Neural crest cell (in vitro differentiated cells): ENCODE results near the gene METTL8. TPM values are rescaled to one million over a fixed set of nuclear protein-coding genes. Genes with fewer than 3 reads are reported as not detected.

Source experiments
- DNase-seq: peaks from one replicate; pipeline ENCODE4 v3.0.0; 2021; ENCODE audit warnings: low read depth, mixed read lengths, low spot score
- H3K27ac Mint-ChIP-seq: one replicate; pipeline ENCODE4 v1.8.0; 2021; ENCODE audit warnings: mild to moderate bottlenecking, mixed read lengths; ENCODE audit not compliant: unreplicated experiment
- H3K27me3 Mint-ChIP-seq: 2 replicates; pipeline ENCODE4 v1.8.0; 2021; ENCODE audit warnings: low read depth, mild to moderate bottlenecking, mixed read lengths
- H3K36me3 Mint-ChIP-seq: 2 replicates; pipeline ENCODE4 v1.8.0; 2021; ENCODE audit warnings: low read depth, mild to moderate bottlenecking, mixed read lengths
- H3K4me1 Mint-ChIP-seq: 2 replicates; pipeline ENCODE4 v1.8.0; 2021; ENCODE audit warnings: mixed read lengths
- H3K4me3 Mint-ChIP-seq: one replicate; pipeline ENCODE4 v1.8.0; 2021; ENCODE audit warnings: mild to moderate bottlenecking, mixed read lengths
- H3K9me3 Mint-ChIP-seq: 2 replicates; pipeline ENCODE4 v1.8.0; 2021; ENCODE audit warnings: mixed read lengths
- CTCF ChIP-seq: fragments of 200-600 bp; sonication (generic); conservative IDR thresholded peaks from 2 replicates; pipeline ENCODE4 v1.5.0; 2021; ENCODE audit warnings: antibody characterized with exemption, mild to moderate bottlenecking
- total RNA-seq: library from RNA; stranded (reverse); gene quantifications from 2 replicates; pipeline ENCODE4 v1.2.1, GENCODE V29; 2021

Gene METTL8
- total RNA-seq, 1 donor from 2014 or later, result 21.6 TPM

GRCh38 chr2:171327043-171327496 is 106.7 kb downstream of the METTL8 start:
- DNase-seq, result no peak
- Mint-ChIP-seq H3K4me3 (no peak overlapping the region), H3K27ac (no peak overlapping the region), H3K4me1 (peaks cover 11% of the 10 kb centered on the region), H3K27me3 (no peaks in the 10 kb centered on the region), H3K9me3 (no peaks in the 10 kb centered on the region), H3K36me3 (no peaks in the 10 kb centered on the region)
- TF ChIP-seq CTCF, result no peak

DNA sequence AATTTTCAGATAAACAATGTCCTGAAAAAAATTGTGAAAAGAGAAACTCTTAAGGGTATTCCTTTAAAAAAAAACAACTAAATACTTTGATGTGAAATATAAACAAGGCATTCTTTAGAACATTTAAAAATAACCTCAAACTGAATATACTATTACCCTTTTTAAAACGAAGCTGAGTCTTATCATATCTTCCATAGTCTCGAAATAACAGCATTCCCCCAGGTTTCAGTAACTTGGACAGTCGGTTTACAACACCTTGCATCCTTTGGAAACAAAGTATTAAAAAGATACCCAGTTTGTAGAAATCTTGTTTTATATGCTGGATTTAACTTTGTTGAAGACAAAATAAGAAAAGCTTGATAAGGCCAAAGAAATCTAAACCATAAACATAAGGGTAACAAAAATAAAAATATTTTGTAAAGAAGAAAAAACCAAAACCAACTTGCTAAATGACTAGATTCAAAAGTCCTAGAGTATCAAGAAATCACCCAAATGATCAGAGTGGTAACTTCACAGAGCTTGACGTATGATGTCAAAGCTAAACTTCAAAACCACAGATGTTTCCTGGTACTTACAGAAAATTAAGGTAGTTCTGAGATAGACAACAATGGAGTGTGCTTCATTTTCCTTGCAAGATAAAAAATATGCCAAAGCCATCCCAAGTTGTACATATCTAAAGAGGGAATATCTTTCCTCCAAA is 107.8 kb downstream of the METTL8 start:
- Mint-ChIP-seq H3K27ac (no peak overlapping the region), H3K36me3 (no peaks in the 10 kb centered on the region), H3K4me3 (no peak overlapping the region), H3K9me3 (no peaks in the 10 kb centered on the region), H3K27me3 (no peaks in the 10 kb centered on the region), H3K4me1 (peaks cover 11% of the 10 kb centered on the region)
- DNase-seq, result no peak
- no peak for TF ChIP-seq CTCF

- H3K27ac Mint-ChIP-seq, result no peak overlapping the region
- no peaks in the 10 kb centered on the region for H3K36me3 Mint-ChIP-seq
- no peak overlapping the region for H3K4me3 Mint-ChIP-seq
- TF ChIP-seq CTCF, result no peak
- no peaks in the 10 kb centered on the region for H3K27me3 Mint-ChIP-seq
- no peak for DNase-seq
- no peaks in the 10 kb centered on the region for H3K9me3 Mint-ChIP-seq
- H3K4me1 Mint-ChIP-seq, result peaks cover 11% of the 10 kb centered on the region
These were observed 109.7 kb downstream of the METTL8 start for GRCh38 chr2:171323971-171324528.

DNA sequence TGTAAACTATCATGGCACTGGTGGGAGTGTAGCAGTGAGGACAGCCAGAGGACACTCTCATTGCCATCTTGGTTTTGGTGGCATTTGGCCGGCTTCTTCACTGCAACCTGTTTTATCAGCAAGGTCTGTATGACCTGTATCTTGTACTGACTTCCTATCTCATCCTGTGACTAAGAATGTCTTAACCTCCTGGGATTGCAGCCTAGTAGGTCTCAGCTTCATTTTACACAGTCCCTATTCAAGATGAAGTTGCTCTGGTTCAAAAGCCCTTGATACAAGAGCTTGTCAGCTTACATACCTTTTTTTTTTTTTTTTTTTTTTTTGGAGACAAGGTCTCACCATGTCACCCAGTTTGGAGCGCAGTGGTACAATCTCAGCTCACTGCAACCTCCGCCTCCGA is 110.9 kb downstream of the METTL8 start:
- Mint-ChIP-seq H3K9me3 (no peaks in the 10 kb centered on the region), H3K27me3 (no peaks in the 10 kb centered on the region), H3K36me3 (no peaks in the 10 kb centered on the region), H3K27ac (no peak overlapping the region), H3K4me3 (no peak overlapping the region), H3K4me1 (peaks cover 23% of the 10 kb centered on the region)
- DNase-seq, result no peak
- TF ChIP-seq CTCF, result no peak

DNA sequence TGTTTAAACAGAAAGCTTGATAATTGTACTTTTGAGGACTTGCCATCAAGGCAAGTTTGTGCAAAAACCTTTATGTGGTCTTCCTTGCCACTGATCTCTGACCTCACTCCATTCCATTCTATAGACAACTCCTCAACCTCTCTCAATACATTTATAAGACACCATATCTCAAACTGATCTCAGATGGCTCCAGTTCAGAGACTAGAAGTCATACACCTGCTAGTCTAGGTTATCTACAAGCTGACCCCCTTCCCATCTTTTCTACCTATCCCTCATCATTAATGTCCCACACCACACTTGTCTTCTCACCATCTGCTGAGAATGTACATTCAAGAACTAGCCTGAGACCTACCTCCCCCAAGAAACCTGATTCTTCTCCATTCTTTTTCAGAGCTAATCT is 113.1 kb downstream of the METTL8 start:
- DNase-seq, result no peak
- H3K9me3 Mint-ChIP-seq, result no peaks in the 10 kb centered on the region
- H3K4me1 Mint-ChIP-seq, result peaks cover 24% of the 10 kb centered on the region
- no peaks in the 10 kb centered on the region for H3K27me3 Mint-ChIP-seq
- H3K27ac Mint-ChIP-seq, result no peak overlapping the region
- TF ChIP-seq CTCF, result no peak
- H3K36me3 Mint-ChIP-seq, result no peaks in the 10 kb centered on the region
- H3K4me3 Mint-ChIP-seq, result no peak overlapping the region
